UCSD-AML1 (cell line): ENCODE data around the gene CSTF1.

Experiments
- DNase-seq: peaks from one replicate; lab custom pipeline; 2025; ENCODE audit not compliant: unreplicated experiment; lab: John Stamatoyannopoulos, UW

The CSTF1 gene

GRCh38 chr20:56449459-56449858, 57.0 kb downstream of the CSTF1 start:
- no peak for DNase-seq

- DNase-seq = no peak
Measured at GRCh38 chr20:56451056-56451765, 58.8 kb downstream of the CSTF1 start.

DNA sequence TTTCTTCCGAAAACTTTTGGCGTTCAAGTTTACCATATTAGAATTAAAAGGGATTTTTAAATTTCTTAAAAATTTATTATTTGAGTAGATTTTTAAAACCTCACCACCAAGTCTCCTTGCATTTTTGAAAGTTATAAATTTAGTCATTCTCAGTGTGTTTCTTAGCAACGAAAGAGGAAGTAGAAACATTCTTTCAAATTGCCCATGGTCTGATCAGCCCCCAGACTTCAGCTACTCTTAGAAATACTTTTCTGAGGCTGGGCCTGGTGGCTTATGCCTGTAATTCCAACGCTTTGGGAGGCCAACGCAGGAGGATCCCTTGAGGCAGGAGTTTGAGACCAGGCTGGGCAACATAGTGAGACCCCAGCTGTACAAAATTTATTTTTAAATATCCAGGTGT, 60.9 kb downstream of the CSTF1 start:
- DNase-seq = no peak

GRCh38 chr20:56454754-56455153, 62.3 kb downstream of the CSTF1 start:
- DNase-seq = no peak
